WTC11 (cell line): ENCODE data around the gene CDH16. TPM values are rescaled to one million over a fixed set of nuclear protein-coding genes. Genes with fewer than 3 reads are reported as not detected.

Experiments
- ATAC-seq: fragments of 200-7000 bp; cut with Tn5 transposase; 2 replicates; pipeline ENCODE4 v1.10.0; 2021; ENCODE audit warnings: mild to moderate bottlenecking, moderate library complexity
- CTCF ChIA-PET: fragments of 300-600 bp; sonication (Branson Sonifier 250); formaldehyde crosslinking; loops from one replicate; lab custom pipeline; 2021; ENCODE audit warnings: antibody characterized with exemption; lab: Charles Lee
- POLR2A ChIA-PET: fragments of 350-600 bp; sonication (Branson Sonifier 250); formaldehyde crosslinking; loops from one replicate; lab custom pipeline; 2021; ENCODE audit warnings: antibody characterized with exemption; lab: Charles Lee
- DNase-seq: peaks from one replicate; pipeline ENCODE4 v3.0.0; 2021; ENCODE audit warnings: low spot score
- H3K27ac Mint-ChIP-seq: 2 replicates; pipeline ENCODE4 v1.8.0; 2021; ENCODE audit warnings: mixed read lengths
- H3K27me3 Mint-ChIP-seq: 2 replicates; pipeline ENCODE4 v1.8.0; 2021; ENCODE audit warnings: low read depth, mild to moderate bottlenecking, moderate library complexity, mixed read lengths
- H3K36me3 Mint-ChIP-seq: 2 replicates; pipeline ENCODE4 v1.8.0; 2021; ENCODE audit warnings: mixed read lengths
- H3K4me1 Mint-ChIP-seq: 2 replicates; pipeline ENCODE4 v1.8.0; 2022; ENCODE audit warnings: mixed read lengths
- H3K4me3 Mint-ChIP-seq: 2 replicates; pipeline ENCODE4 v1.8.0; 2021; ENCODE audit warnings: mild to moderate bottlenecking, moderate library complexity, mixed read lengths
- H3K9me3 Mint-ChIP-seq: 2 replicates; pipeline ENCODE4 v1.8.0; 2021; ENCODE audit warnings: mixed read lengths
- AR ChIP-seq: fragments of 250-450 bp; sonication (Bioruptor Pico); IDR thresholded peaks from 2 replicates; pipeline ENCODE4 v1.9.0; 2021; ENCODE audit warnings: mild to moderate bottlenecking
- ATF2 ChIP-seq: sonication (generic); formaldehyde crosslinking; IDR thresholded peaks from 2 replicates; pipeline ENCODE4 v1.8.1; 2022; ENCODE audit warnings: low read depth, missing genetic modification reagents, borderline replicate concordance
- CTCF ChIP-seq: fragments of 200-600 bp; IDR thresholded peaks from 2 replicates; pipeline ENCODE4 v1.8.0; 2022; ENCODE audit warnings: antibody characterized with exemption
- E2F4 ChIP-seq: sonication (generic); formaldehyde crosslinking; IDR thresholded peaks from 2 replicates; pipeline ENCODE4 v1.8.1; 2022; ENCODE audit warnings: low read depth, mild to moderate bottlenecking, moderate library complexity, missing genetic modification reagents, borderline replicate concordance
- ELF4 ChIP-seq: sonication (generic); formaldehyde crosslinking; IDR thresholded peaks from 2 replicates; pipeline ENCODE4 v1.8.1; 2022; ENCODE audit warnings: low read depth, mild to moderate bottlenecking, moderate library complexity, missing genetic modification reagents
- FOXK1 ChIP-seq: sonication (generic); formaldehyde crosslinking; IDR thresholded peaks from 2 replicates; pipeline ENCODE4 v1.8.0; 2022; ENCODE audit warnings: mild to moderate bottlenecking, moderate library complexity, missing genetic modification reagents
- FOXP1 ChIP-seq: sonication (generic); formaldehyde crosslinking; IDR thresholded peaks from 2 replicates; pipeline ENCODE4 v1.8.0; 2022; ENCODE audit warnings: missing genetic modification reagents, mild to moderate bottlenecking, moderate library complexity, borderline replicate concordance
- IRF2 ChIP-seq: sonication (generic); formaldehyde crosslinking; IDR thresholded peaks from 2 replicates; pipeline ENCODE4 v1.8.0; 2022; ENCODE audit warnings: low read depth, missing genetic modification reagents, borderline replicate concordance
- KAT7 ChIP-seq: sonication (generic); formaldehyde crosslinking; IDR thresholded peaks from 2 replicates; pipeline ENCODE4 v1.8.1; 2023; ENCODE audit warnings: missing genetic modification reagents, mild to moderate bottlenecking, borderline replicate concordance
- NFATC4 ChIP-seq: fragments of 250-450 bp; sonication (Bioruptor Pico); IDR thresholded peaks from 2 replicates; pipeline ENCODE4 v1.9.0; 2021; ENCODE audit warnings: mild to moderate bottlenecking
- NFYB ChIP-seq: sonication (generic); formaldehyde crosslinking; conservative IDR thresholded peaks from 2 replicates; pipeline ENCODE4 v1.8.0; 2022; ENCODE audit warnings: low read depth, missing genetic modification reagents
- RELA ChIP-seq: sonication (generic); formaldehyde crosslinking; IDR thresholded peaks from 2 replicates; pipeline ENCODE4 v1.8.1; 2022; ENCODE audit warnings: missing genetic modification reagents, mild to moderate bottlenecking, borderline replicate concordance
- SP1 ChIP-seq: sonication (generic); formaldehyde crosslinking; conservative IDR thresholded peaks from 2 replicates; pipeline ENCODE4 v1.8.1; 2022; ENCODE audit warnings: missing genetic modification reagents
- TCF7 ChIP-seq: sonication (generic); formaldehyde crosslinking; IDR thresholded peaks from 2 replicates; pipeline ENCODE4 v1.8.0; 2022; ENCODE audit warnings: mild to moderate bottlenecking, low read depth, missing genetic modification reagents, moderate library complexity
- ZNF317 ChIP-seq: sonication (generic); formaldehyde crosslinking; IDR thresholded peaks from 2 replicates; pipeline ENCODE4 v1.8.1; 2023; ENCODE audit warnings: low read depth, mild to moderate bottlenecking, moderate library complexity, missing genetic modification reagents, borderline replicate concordance
- ZNF396 ChIP-seq: fragments of 250-450 bp; sonication (Bioruptor Pico); IDR thresholded peaks from 2 replicates; pipeline ENCODE4 v1.8.0; 2021; ENCODE audit warnings: mild to moderate bottlenecking, moderate library complexity, borderline replicate concordance
- ZNF512 ChIP-seq: sonication (generic); formaldehyde crosslinking; IDR thresholded peaks from 2 replicates; pipeline ENCODE4 v1.8.1; 2022; ENCODE audit warnings: missing genetic modification reagents, borderline replicate concordance
- ZNF671 ChIP-seq: fragments of 250-450 bp; sonication (Bioruptor Pico); IDR thresholded peaks from 2 replicates; pipeline ENCODE4 v1.8.0; 2021; ENCODE audit warnings: mild to moderate bottlenecking
- total RNA-seq: library from RNA; stranded (reverse); gene quantifications from 3 replicates; pipeline ENCODE4 v1.2.3, GENCODE V29; 2021
- TF ChIP-seq, protein P1 (sequence below): sonication (generic); formaldehyde crosslinking; IDR thresholded peaks from 2 replicates; pipeline ENCODE4 v1.8.0; 2022; ENCODE audit warnings: mild to moderate bottlenecking, missing genetic modification reagents
- TF ChIP-seq, protein P2 (sequence below): sonication (generic); formaldehyde crosslinking; IDR thresholded peaks from 2 replicates; pipeline ENCODE4 v1.8.0; 2023; ENCODE audit warnings: mild to moderate bottlenecking, missing genetic modification reagents
- TF ChIP-seq, protein P3 (sequence below): sonication (generic); formaldehyde crosslinking; IDR thresholded peaks from 2 replicates; pipeline ENCODE4 v1.8.1; 2023; ENCODE audit warnings: mild to moderate bottlenecking, moderate library complexity, missing genetic modification reagents

CDH16 gene
- total RNA-seq, 1 experiment from 2014 or later = not detected

- ATAC-seq = peak; percentile 100
- Mint-ChIP-seq H3K9me3 (no peaks in the 10 kb centered on the region), H3K27ac (peak within 1 kb of the TSS; percentile 56), H3K27me3 (peaks cover 8% of the 10 kb centered on the region; the same call in 1 of the 2 replicates), H3K4me3 (peak within 1 kb of the TSS; percentile 66), H3K4me1 (peaks cover 9% of the 10 kb centered on the region), H3K36me3 (no peaks in the 10 kb centered on the region)
- CTCF ChIA-PET = interaction anchor here (0.6 to 5.3 kb wide), 73 partner anchors 9 to 560 kb away, joined by 3 to 51 read pairs (median 5); partner anchors contain the start of genes ATP6V0D1, B3GNT9, CDH16 and CIAO2B
- POLR2A ChIA-PET = interaction anchor here (0.5 to 1.2 kb wide), 3 partner anchors 8 to 286 kb away, joined by 3 to 4 read pairs (median 4); partner anchors contain the start of genes FHOD1 and NOL3
- DNase-seq = peak; percentile 91
- no peak for TF ChIP-seq SP1 (CRISPR knock-in tag)
- TF ChIP-seq NFATC4 = no peak
- no peak for TF ChIP-seq RELA
- no peak for TF ChIP-seq ZNF317
- TF ChIP-seq, protein P1, sequence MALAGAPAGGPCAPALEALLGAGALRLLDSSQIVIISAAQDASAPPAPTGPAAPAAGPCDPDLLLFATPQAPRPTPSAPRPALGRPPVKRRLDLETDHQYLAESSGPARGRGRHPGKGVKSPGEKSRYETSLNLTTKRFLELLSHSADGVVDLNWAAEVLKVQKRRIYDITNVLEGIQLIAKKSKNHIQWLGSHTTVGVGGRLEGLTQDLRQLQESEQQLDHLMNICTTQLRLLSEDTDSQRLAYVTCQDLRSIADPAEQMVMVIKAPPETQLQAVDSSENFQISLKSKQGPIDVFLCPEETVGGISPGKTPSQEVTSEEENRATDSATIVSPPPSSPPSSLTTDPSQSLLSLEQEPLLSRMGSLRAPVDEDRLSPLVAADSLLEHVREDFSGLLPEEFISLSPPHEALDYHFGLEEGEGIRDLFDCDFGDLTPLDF = no peak
- no peak for TF ChIP-seq KAT7
- no peak for TF ChIP-seq IRF2 (CRISPR knock-in tag)
- no peak for TF ChIP-seq ELF4
- TF ChIP-seq ZNF396 (CRISPR knock-in tag) = no peak
- TF ChIP-seq TCF7 (CRISPR knock-in tag) = no peak
- 0 out of 2 replicates have a peak, but pooled peaks have one; percentile 23 for TF ChIP-seq FOXK1 (CRISPR knock-in tag)
- TF ChIP-seq CTCF = peak; percentile 72
- no peak for TF ChIP-seq FOXP1 (CRISPR knock-in tag)
- TF ChIP-seq AR = no peak
- TF ChIP-seq ZNF512 = 0 out of 2 replicates have a peak, but pooled peaks have one; percentile 69
- no peak for TF ChIP-seq ZNF671 (CRISPR knock-in tag)
- TF ChIP-seq E2F4 (CRISPR knock-in tag) = no peak
- TF ChIP-seq ATF2 = no peak
- TF ChIP-seq, protein P2, sequence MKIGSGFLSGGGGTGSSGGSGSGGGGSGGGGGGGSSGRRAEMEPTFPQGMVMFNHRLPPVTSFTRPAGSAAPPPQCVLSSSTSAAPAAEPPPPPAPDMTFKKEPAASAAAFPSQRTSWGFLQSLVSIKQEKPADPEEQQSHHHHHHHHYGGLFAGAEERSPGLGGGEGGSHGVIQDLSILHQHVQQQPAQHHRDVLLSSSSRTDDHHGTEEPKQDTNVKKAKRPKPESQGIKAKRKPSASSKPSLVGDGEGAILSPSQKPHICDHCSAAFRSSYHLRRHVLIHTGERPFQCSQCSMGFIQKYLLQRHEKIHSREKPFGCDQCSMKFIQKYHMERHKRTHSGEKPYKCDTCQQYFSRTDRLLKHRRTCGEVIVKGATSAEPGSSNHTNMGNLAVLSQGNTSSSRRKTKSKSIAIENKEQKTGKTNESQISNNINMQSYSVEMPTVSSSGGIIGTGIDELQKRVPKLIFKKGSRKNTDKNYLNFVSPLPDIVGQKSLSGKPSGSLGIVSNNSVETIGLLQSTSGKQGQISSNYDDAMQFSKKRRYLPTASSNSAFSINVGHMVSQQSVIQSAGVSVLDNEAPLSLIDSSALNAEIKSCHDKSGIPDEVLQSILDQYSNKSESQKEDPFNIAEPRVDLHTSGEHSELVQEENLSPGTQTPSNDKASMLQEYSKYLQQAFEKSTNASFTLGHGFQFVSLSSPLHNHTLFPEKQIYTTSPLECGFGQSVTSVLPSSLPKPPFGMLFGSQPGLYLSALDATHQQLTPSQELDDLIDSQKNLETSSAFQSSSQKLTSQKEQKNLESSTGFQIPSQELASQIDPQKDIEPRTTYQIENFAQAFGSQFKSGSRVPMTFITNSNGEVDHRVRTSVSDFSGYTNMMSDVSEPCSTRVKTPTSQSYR = no peak
- no peak for TF ChIP-seq NFYB (CRISPR knock-in tag)
- TF ChIP-seq, protein P3, sequence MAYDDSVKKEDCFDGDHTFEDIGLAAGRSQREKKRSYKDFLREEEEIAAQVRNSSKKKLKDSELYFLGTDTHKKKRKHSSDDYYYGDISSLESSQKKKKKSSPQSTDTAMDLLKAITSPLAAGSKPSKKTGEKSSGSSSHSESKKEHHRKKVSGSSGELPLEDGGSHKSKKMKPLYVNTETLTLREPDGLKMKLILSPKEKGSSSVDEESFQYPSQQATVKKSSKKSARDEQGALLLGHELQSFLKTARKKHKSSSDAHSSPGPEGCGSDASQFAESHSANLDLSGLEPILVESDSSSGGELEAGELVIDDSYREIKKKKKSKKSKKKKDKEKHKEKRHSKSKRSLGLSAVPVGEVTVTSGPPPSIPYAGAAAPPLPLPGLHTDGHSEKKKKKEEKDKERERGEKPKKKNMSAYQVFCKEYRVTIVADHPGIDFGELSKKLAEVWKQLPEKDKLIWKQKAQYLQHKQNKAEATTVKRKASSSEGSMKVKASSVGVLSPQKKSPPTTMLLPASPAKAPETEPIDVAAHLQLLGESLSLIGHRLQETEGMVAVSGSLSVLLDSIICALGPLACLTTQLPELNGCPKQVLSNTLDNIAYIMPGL (CRISPR knock-in tag) = peak; percentile 51; the same call in 1 of the 2 replicates
Observed at GRCh38 chr16:66961065-66961744, 42.5 kb upstream of the CDH16 start, which contains the start of gene CES3. Gene CES3, plus strand, starts transcription at chr16:66961266. Its CDS starts 42 bp downstream, at chr16:66961308.
